GM21447 (cell line): Measurements from ENCODE around the gene ATP2B2.

Experiments used
- ATAC-seq: cut with Tn5 transposase; IDR thresholded peaks from one replicate; pipeline ENCODE4 v1.9.1; 2021; ENCODE audit not compliant: unreplicated experiment

The ATP2B2 gene

DNA sequence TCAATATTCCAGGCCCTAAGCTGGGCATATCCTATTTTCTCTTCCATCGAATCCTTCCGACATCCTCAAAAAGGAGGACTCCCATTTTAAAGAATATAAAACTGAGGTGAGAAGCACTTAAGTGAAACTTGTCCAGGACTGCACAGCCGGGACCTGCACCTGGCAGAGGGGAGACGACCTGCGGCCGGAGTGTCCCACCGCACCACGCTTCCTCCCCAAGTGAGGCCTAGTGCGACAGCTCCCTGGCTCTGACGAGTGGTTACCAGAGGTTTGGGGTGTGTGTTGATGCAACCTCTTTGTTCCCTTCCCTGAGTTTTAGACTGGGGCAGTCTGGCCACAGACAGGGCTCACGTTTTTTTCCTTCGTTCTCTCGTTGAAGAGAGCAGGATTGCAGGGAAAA lies 24.9 kb upstream of the ATP2B2 start:
- no peak for ATAC-seq

DNA sequence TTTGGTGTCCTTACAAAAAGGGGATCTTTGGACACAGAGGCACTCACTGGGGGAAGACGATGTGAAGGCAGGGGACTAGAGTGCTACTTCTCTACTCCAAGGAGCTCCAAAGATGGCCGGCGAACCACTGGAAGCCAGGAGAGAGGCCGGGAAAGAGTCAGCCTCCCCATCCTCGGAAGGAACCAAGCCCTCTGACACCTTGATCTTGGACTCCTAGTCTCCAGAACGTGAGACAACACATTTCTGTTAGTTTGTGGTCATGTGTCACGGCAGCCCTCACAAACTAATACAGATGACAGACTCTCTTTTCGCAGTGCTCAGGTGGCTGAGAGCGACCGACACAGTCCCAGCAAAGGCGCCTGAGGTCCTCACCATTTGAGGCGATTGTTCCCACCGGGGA lies 24.4 kb upstream of the ATP2B2 start:
- no peak for ATAC-seq

DNA sequence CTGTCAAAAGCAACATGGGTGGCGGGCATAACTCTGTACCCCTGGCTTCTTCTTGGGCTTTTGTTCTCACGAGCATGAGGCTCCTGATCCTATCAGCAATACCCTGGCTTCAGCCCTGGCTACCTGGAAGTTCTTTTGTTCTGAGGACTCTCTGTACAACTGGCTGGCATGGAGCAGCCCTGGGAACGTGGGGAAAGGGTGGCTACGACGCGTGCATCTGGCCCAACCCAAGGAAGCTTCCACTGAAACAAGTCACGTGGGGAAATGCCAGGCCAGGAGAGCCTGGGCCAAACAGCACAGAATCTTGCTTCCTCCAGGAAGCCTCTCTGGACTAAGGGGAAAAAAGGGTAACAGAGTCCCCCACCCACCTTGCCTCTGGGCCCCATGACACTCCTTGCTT lies 22.7 kb upstream of the ATP2B2 start:
- ATAC-seq = no peak

GRCh38 chr3:10527295-10528001 lies 22.1 kb upstream of the ATP2B2 start:
- ATAC-seq = no peak

GRCh38 chr3:10526366-10526765 lies 21.0 kb upstream of the ATP2B2 start:
- no peak for ATAC-seq

DNA sequence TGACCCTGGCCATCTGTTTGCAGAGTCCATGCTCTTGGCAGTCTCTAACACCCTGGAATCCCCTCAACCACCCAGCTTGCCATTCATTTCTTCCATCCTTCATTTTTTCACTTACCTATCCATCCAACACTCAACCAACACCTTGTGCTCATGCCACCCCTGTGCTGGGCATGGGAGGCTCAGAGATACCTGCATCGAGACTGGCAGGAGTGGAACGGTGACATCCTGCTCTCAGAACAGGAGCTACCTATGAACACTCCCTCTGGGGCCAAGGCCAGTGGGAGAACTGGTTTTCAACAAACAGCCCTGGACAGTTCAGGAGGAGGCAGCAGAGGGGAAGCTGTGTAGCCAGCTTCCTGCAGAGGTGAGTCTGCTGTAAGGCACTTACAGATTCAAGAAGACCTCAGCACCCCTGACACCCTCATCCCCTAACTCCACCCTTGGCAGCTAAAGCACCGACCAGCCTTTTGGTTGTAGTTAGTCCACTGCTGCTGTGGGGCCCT lies 19.5 kb upstream of the ATP2B2 start:
- no peak for ATAC-seq

GRCh38 chr3:10524270-10524669 lies 18.9 kb upstream of the ATP2B2 start:
- no peak for ATAC-seq

- ATAC-seq = no peak
These were observed 18.2 kb upstream of the ATP2B2 start for GRCh38 chr3:10523561-10523960.

- no peak for ATAC-seq
These were observed 17.4 kb upstream of the ATP2B2 start for GRCh38 chr3:10522646-10523303.

DNA sequence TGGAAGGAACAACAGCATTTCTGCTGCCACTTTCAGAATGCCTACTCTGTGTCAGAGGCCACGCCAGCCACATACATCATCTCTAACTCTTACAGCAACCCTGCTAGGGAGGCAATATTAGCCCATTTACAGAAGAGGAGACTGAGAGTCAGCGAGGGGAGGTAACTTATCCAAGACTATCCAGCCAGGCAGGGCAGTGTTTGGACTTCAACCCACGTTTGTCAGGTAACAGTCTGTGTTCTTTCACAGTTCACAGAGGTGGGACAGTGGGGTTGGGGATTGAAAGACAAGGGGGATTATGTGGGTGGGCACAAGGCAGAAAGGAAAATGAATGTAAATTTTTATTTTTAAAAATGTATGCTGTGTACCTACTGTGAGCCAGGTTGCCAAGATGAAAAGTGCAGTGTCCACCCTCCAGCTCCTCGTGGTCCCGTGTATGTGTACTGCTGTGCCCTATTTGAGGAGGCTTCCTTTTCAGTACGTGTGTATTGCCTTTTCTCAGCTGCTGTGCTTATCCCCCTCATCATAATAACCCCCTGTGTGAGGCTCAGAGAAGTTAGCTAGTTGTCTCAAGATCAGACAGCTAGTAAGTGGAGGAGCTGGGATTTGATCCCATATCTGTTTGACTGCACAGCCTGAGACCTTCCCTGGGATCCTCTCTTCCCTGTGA lies 16.5 kb upstream of the ATP2B2 start:
- ATAC-seq = no peak

- no peak for ATAC-seq
These were observed 14.7 kb upstream of the ATP2B2 start for GRCh38 chr3:10520072-10520471.

DNA sequence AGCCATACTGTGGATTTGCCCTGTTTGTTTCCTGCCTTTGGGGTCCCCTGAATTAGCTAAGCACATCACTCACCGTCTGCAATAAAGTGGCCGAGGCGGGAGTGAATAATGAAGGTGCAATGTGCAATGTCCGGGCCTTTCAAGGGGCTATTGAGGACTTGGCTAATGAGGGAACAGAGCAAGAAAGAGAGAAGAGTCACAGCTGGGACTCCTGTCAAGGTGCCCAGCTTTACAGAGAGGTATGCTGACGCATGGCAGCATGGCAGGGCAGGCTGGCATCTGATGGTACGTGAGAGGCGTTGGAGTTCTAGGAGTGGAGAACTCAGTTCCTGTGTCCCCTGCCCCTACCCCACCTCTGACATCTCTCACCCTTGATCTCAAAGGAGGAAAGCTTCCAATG lies 13.8 kb upstream of the ATP2B2 start:
- no peak for ATAC-seq

DNA sequence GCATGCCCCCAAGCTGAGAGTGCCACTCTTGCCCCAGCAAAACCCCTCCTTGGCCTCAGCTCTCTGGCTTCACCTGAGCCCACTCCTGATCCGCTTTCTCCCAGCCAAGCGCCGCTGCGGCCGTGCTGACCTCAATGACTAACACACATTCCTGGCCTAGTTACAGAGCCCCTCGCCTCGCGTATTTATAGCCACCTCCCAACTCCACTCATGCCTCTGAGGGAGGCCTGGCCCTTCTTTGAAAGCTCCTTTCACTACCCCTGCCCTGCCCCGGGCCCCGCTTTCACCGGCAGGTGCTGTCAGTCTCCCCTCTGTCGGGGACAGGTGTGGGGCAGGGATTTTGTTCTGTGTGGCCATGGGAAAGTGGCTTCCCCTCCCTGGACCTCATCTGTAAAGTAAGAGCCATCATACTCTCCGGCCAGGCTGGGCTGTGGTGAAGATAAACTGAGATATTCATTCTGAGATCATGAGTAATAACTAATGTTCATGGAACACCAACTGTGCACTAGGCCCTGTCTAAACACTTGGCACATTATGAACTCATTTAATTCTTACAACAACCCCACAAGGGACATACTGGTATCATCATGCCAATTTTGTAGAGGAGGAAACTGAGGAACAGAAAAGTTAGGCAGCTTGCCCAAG lies 13.2 kb upstream of the ATP2B2 start:
- no peak for ATAC-seq

- ATAC-seq = no peak
These were observed 12.2 kb upstream of the ATP2B2 start for GRCh38 chr3:10517627-10518026.

DNA sequence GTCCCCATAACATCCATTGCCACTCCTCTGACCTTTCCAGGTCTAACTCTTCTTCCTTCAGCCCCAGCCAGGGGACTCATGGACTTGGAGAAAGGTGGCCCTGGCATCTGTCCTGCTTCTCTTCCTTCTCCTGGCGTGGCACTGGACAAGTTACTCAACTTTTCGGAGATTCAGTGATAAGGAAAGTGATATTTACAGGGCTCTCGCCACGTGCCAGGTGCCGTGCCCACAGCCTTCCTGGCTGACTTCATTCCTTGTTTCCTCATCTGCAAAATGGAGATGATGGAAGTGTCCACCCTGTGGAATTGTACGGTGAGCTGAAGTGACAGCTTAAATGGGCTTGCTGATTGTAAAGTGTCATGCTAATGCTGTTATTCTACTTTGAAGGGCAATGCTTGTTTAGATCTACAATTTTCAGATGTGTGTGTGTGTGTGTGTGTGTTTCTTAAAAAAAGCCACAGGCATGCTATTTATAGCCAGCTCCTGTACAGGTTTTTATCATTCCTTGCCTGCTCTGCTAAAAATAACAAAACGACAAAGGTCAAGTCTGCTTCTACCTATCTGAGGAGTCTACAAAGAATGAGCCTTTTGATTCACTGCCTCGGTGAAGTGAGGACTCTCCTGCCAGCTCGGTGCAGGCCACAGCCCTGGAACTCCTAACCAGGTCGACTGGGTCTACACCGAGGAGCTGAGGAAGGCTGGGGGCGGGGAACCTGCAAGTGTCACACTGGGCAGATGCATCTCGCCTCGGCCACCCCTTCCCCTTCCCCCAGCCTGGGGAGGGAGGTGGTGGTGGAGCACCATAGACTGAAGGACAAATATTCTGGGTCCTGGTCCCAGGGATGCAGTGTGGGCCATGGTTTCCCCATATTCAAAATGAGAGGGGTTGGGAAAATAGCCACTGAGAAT lies 11.4 kb upstream of the ATP2B2 start:
- ATAC-seq = no peak

DNA sequence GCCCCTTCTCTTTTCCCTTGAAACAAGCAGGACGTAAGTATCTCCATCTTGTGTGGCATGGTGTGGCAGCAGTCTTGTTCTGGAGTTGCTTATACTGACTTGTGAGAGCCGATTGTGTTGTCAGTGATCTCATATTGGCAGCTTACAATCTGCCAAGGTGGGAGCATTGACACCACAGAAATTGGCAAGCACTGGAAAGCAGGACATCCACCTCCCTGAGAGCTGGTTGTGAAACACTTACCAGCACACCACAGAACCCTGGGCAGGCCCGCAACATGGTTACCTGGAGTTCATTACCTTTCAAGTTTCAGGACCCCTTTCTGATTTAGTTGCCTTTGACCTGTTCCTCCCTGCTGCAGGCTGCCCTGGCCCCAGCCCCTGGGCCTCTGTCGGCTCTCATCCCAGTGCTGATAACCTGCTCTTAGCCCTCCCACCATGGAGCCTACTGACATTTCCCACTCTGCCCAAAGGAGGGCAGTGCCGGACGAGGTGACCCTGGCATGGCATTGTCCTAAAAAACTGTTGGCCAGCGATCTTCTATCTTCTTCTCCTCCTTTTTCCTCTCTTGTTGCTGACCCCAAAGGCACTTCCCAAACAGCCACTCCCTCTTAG lies 10.6 kb upstream of the ATP2B2 start:
- ATAC-seq = no peak

- no peak for ATAC-seq
These were observed 10.0 kb upstream of the ATP2B2 start for GRCh38 chr3:10515396-10515795.

DNA sequence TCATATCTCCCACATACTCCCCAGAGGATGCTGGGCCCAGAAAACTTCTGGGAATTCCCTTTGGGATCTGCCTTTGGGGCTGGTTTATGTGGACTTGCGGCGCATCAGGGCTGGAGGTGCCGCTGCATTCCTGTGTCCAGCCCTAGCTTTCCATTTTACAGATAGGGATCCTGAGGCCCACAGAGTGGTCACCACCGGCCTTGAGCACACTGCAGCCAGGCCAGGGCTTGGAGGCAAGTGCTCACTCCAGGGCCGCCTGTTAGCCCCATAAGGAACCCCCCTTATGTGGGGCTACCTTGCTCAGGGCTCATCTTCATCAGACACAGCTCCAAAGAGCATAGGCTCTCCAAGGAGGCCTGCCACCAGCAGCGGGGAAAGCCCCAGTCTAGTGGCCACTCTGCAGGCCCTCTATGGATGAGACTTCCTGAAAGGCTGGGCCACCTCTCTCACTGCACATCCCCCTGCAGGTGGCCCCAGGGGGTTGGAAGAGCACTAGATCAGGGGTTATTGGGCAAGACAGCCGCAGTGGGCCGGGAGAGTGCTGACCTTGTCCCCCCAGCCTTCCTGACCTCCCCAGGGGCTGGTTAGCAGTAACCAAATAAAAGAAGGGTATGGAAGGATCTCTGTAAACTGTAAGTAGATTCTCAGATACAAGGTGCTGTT lies 9.2 kb upstream of the ATP2B2 start:
- no peak for ATAC-seq

- no peak for ATAC-seq
These were observed 7.9 kb upstream of the ATP2B2 start for GRCh38 chr3:10513306-10513705.

- ATAC-seq = no peak
These were observed 7.3 kb upstream of the ATP2B2 start for GRCh38 chr3:10512687-10513086.
